C1 segment of cervical spinal cord (tissue), 14 donors: ENCODE data around the gene JSRP1.

Source experiments
- DNase-seq, 14 donors: peaks; one replicate each; lab custom pipeline; 2025; lab: John Stamatoyannopoulos, UW

JSRP1 gene

GRCh38 chr19:2266183-2266993, 10.2 kb upstream of the JSRP1 start:
- peak in 13 of 14 donors; percentile 15 to 79 (median 66) for DNase-seq

GRCh38 chr19:2261438-2262172, 5.4 kb upstream of the JSRP1 start:
- peak in 1 of 14 donors; percentile 4 for DNase-seq

- DNase-seq, result no peak
Measured at GRCh38 chr19:2260341-2260805, 4.2 kb upstream of the JSRP1 start.

- no peak for DNase-seq
Measured at GRCh38 chr19:2259336-2259735, 3.1 kb upstream of the JSRP1 start.

- no peak for DNase-seq
Measured at GRCh38 chr19:2255112-2255845, 938 bp downstream of the JSRP1 start.

GRCh38 chr19:2254064-2254872, 1.9 kb downstream of the JSRP1 start:
- no peak for DNase-seq

GRCh38 chr19:2253106-2254063, 2.8 kb downstream of the JSRP1 start:
- no peak for DNase-seq

- no peak for DNase-seq
Measured at GRCh38 chr19:2252797-2253105, 3.5 kb downstream of the JSRP1 start.

- no peak for DNase-seq
Measured at GRCh38 chr19:2252055-2252796, 4.0 kb downstream of the JSRP1 start.

- DNase-seq, result no peak
Measured at GRCh38 chr19:2251106-2252054, 4.8 kb downstream of the JSRP1 start.

- no peak for DNase-seq
Measured at GRCh38 chr19:2250766-2251105, 5.5 kb downstream of the JSRP1 start.

GRCh38 chr19:2249880-2250765, 6.1 kb downstream of the JSRP1 start:
- DNase-seq, result no peak

- DNase-seq, result no peak
Measured at GRCh38 chr19:2249010-2249866, 7.0 kb downstream of the JSRP1 start, which contains the start of gene AMH. Gene AMH (plus strand): TSS chr19:2249323. CDS start chr19:2249333, 10 bp downstream.

- no peak for DNase-seq
Measured at GRCh38 chr19:2248136-2249009, 7.8 kb downstream of the JSRP1 start.

GRCh38 chr19:2247433-2248101, 8.7 kb downstream of the JSRP1 start:
- DNase-seq, result no peak
